Uterus (tissue), 4 donors: ENCODE data around the gene MCTP1. TPM values are rescaled to one million over a fixed set of nuclear protein-coding genes. Genes with fewer than 3 reads are reported as not detected.

ENCODE experiments used
- DNase-seq, 2 donors: peaks; one replicate each; pipeline ENCODE4 v3.0.0-alpha.2; 2019 to 2020
- H3K27ac ChIP-seq, 2 donors: fragments of 200-600 bp; sonication (generic); 1 replicate in 1 of 2; 2 replicates in 1 of 2; pipeline ENCODE4 v1.5.1; 2016 to 2018
- H3K27me3 ChIP-seq, 2 donors: fragments of 200-600 bp; sonication (generic); one replicate each; pipeline ENCODE4 v1.5.1; 2018 to 2019; ENCODE audit warnings: control low read depth in 1 of 2
- H3K36me3 ChIP-seq, 2 donors: fragments of 200-600 bp; sonication (generic); one replicate each; pipeline ENCODE4 v1.5.1; 2019; ENCODE audit warnings: control low read depth in 1 of 2
- H3K4me1 ChIP-seq, 2 donors: fragments of 200-600 bp; sonication (generic); one replicate each; pipeline ENCODE4 v1.5.1; 2018 to 2019; ENCODE audit warnings: control low read depth in 1 of 2
- H3K4me3 ChIP-seq, 2 donors: fragments of 200-600 bp; sonication (generic); 1 replicate in 1 of 2; 2 replicates in 1 of 2; pipeline ENCODE4 v1.5.1; 2018 to 2019; ENCODE audit warnings: mild to moderate bottlenecking in 1 of 2
- H3K9me3 ChIP-seq, 2 donors: fragments of 200-600 bp; sonication (generic); one replicate each; pipeline ENCODE4 v1.5.1; 2019; ENCODE audit warnings: control low read depth in 1 of 2
- POLR2A ChIP-seq, 2 donors: fragments of 450-650 bp; IDR thresholded peaks; one replicate each; pipeline ENCODE4 v1.6.1; 2016; ENCODE audit warnings: antibody characterized with exemption in 2 of 2, mild to moderate bottlenecking in 1 of 2, moderate library complexity in 1 of 2
- intact Hi-C: fragments of 100-400 bp; cut with DNase I; formaldehyde crosslinking; loops from one replicate; pipeline ENCODE4 v1.15.1; 2023; ENCODE audit warnings: low total_unique reads
- total RNA-seq, 4 donors: library from RNA; depleted of rRNA in 3 of 4; stranded (reverse); fragments of >200 nt in 3 of 4; gene quantifications; one replicate each; pipeline versions ENCODE4 v1.1.0 to v1.2.4, GENCODE V29; 2014 to 2023
- TF ChIP-seq, protein P1 (sequence below), 4 experiments: fragments of 200-600 bp in 2 of 4; fragments of 450-650 bp in 2 of 4; sonication (generic) in 2 of 4; IDR thresholded peaks; one replicate each; pipeline ENCODE4 v1.5.1; 2016 to 2019; ENCODE audit warnings: antibody characterized with exemption in 4 of 4, mild to moderate bottlenecking in 2 of 4, moderate library complexity in 1 of 4
- donor health status: DM: yes; HTN: yes; CAD: no.

The MCTP1 gene
- total RNA-seq, 4 donors from 2014 or later = 25.3 to 114 (median 27.6) TPM

DNA sequence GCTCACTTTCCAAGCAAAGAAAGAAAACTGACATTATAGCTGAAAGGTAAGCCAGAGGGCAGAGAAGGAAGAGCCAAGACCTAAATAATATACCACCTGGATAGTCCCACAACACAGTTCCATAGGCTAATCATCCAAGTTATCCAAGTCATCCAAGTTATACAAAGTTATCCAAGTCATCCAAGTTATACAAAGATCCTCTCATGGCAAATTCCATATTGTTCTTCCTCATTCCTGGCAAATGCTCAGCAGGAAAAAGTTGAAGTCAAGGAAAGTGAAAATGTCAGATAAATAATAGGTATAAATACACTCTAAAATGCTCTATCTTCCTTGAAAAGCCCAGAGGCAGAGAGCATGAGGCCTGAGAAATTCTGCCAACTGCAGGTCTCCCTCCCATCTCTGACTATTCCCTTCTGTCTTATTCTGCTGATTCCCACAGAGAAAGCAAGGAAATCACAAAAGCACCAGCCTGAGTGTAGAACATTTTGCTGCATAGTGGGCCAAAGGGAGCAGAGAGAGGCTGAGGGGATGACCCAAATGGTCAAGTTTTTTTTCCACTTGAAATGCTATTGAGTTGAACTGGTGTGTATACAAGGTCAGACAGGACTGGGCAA lies 12.5 kb downstream of the MCTP1 start:
- Histone ChIP-seq H3K36me3 (no peaks in the 10 kb centered on the region), H3K4me3 (no peak overlapping the region), H3K4me1 (no peaks in the 10 kb centered on the region), H3K9me3 (no peaks in the 10 kb centered on the region), H3K27ac (no peak overlapping the region), H3K27me3 (peaks cover 0 to under 1% of the 10 kb centered on the region in 2 donors)
- DNase-seq = no peak
- intact Hi-C loops = no loop called here
- TF ChIP-seq POLR2A (IDR thresholded peaks at IDR 0.05) = no peak
- TF ChIP-seq, protein P1, sequence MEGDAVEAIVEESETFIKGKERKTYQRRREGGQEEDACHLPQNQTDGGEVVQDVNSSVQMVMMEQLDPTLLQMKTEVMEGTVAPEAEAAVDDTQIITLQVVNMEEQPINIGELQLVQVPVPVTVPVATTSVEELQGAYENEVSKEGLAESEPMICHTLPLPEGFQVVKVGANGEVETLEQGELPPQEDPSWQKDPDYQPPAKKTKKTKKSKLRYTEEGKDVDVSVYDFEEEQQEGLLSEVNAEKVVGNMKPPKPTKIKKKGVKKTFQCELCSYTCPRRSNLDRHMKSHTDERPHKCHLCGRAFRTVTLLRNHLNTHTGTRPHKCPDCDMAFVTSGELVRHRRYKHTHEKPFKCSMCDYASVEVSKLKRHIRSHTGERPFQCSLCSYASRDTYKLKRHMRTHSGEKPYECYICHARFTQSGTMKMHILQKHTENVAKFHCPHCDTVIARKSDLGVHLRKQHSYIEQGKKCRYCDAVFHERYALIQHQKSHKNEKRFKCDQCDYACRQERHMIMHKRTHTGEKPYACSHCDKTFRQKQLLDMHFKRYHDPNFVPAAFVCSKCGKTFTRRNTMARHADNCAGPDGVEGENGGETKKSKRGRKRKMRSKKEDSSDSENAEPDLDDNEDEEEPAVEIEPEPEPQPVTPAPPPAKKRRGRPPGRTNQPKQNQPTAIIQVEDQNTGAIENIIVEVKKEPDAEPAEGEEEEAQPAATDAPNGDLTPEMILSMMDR (IDR thresholded peaks at IDR 0.05) = no peak

DNA sequence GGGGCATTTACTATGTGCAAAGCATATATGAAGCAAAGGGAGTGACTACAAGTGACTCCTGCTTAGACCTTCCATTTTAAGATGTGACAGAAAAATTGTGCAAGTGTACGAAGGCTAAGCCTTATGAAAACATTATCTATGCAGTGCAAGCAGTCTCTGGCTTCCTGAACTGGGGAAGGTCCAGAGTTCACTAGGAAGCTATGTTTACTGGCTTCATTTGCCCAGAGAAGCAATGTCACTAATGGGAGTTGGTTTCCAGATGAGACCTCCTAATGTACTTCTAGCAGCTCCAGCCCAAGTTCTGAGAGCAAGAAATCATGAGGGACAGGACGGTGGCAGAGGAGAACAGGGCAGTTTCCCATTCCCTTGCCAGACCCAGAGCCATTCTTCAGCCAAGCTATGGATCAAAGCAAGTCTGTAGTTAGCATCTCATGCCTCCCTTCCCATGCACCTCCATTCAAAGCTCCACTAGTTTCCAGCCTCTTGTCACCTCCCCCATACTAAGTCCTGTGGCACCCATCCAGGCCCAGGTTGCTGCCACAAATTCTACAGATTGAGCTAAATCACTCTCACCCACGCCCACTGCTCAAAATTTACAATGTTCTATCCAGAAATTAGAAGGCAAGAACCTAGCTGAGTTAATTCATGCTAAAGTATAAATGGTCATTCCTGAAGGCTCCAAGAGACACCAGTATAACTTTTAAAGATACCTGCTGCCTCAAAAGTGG lies 21.8 kb downstream of the MCTP1 start:
- no peaks in the 10 kb centered on the region for H3K27me3 ChIP-seq
- H3K4me3 ChIP-seq = no peak overlapping the region
- intact Hi-C loops = no loop called here
- H3K9me3 ChIP-seq = no peaks in the 10 kb centered on the region
- H3K27ac ChIP-seq = no peak overlapping the region
- H3K4me1 ChIP-seq = no peaks in the 10 kb centered on the region
- no peak for DNase-seq
- no peaks in the 10 kb centered on the region for H3K36me3 ChIP-seq
- TF ChIP-seq POLR2A (IDR thresholded peaks at IDR 0.05) = no peak
- TF ChIP-seq, protein P1 (IDR thresholded peaks at IDR 0.05) = no peak

DNA sequence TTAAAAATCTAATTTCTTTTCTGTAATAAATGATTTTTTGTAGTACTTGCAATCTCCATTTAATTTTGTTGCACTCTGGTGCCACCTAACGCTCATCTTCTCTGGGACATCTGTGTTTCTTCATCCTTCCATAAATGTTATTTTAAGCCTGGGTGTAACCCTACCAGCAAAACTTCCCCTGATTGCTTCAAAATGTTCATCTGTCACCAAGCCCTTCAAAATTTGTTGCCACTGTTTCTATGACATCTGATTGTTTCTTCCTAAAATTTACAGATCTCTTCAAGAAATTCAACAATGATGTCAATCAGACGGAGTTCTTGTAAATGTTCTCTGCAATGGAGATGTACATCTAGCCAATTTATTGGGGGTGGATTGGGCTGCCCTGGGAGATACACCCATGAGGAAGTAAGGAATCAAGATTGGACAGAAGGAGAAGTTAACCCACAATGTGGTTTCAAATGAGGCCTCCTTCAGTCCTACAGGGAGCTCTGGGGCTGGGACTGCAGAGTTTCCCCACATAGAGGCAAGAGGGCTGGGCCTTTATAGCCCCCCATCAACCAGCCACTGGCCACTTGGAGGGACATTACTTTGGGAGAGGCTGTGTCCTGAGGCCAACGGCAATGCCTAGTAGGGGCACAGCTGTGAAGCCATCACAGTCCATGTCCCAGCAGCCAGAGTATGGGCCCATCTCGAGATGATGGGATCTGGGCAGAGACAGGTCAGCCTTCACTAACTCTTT lies 23.3 kb downstream of the MCTP1 start:
- Histone ChIP-seq H3K27ac (no peak overlapping the region), H3K4me3 (no peak overlapping the region), H3K27me3 (no peaks in the 10 kb centered on the region), H3K4me1 (no peaks in the 10 kb centered on the region), H3K36me3 (no peaks in the 10 kb centered on the region), H3K9me3 (no peaks in the 10 kb centered on the region)
- intact Hi-C loops = no loop called here
- TF ChIP-seq POLR2A (IDR thresholded peaks at IDR 0.05) = no peak
- TF ChIP-seq, protein P1 (IDR thresholded peaks at IDR 0.05) = peak in 1 of 4 experiments; percentile 7
- DNase-seq = no peak

DNA sequence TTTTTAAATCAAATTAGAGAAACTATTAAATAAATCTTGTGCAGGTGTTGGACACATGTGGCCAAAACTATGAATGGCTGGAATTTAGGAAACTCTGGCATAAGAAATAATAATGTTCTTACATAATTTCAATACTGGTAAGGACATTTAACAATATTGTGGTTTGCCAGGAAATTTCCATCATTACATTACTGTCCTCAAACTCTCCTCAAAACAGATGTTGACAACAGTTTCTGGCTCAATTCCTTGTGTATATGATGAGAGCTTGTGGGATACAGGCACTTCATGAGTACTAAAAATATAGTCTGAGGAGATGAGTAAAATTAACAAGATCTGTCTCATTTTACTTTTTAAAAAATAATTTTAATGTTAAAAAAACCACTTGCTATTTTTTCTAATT lies 27.9 kb downstream of the MCTP1 start:
- H3K27ac ChIP-seq = no peak overlapping the region
- intact Hi-C loops = no loop called here

More for the DNA sequence above, 27.9 kb downstream of the MCTP1 start:
- no peak for DNase-seq
- Histone ChIP-seq H3K9me3 (no peaks in the 10 kb centered on the region), H3K27me3 (no peaks in the 10 kb centered on the region), H3K4me3 (no peak overlapping the region), H3K4me1 (no peaks in the 10 kb centered on the region), H3K36me3 (no peaks in the 10 kb centered on the region)
- TF ChIP-seq, protein P1 (IDR thresholded peaks at IDR 0.05) = no peak
- no peak for TF ChIP-seq POLR2A (IDR thresholded peaks at IDR 0.05)
